Psoas muscle (tissue), 8 donors: Measurements from ENCODE around the gene DSG1. TPM values are rescaled to one million over a fixed set of nuclear protein-coding genes. Genes with fewer than 3 reads are reported as not detected.

Experiments used
- ATAC-seq, 4 donors: fragments of 200-7000 bp; cut with Tn5 transposase; one replicate each; pipeline ENCODE4 v1.9.1; 2020; ENCODE audit warnings: moderate library complexity in 3 of 4, mild to moderate bottlenecking in 2 of 4
- DNase-seq, 2 donors: peaks; one replicate each; pipeline ENCODE4 v3.0.0-alpha.2; 2020
- H3K27ac ChIP-seq: fragments of 200-600 bp; one replicate; pipeline ENCODE4 v1.8.0; 2022
- H3K27me3 ChIP-seq, 3 donors: fragments of 200-600 bp in 1 of 3; one replicate each; pipeline versions ENCODE4 v1.6.1 to v1.8.0; 2013 to 2022; ENCODE audit warnings: low read length in 2 of 3, mild to moderate bottlenecking in 2 of 3, moderate library complexity in 1 of 3; ENCODE audit not compliant: insufficient read depth in 3 of 3
- H3K36me3 ChIP-seq, 2 donors: fragments of 200-600 bp in 1 of 2; one replicate each; pipeline versions ENCODE4 v1.6.1 to v1.8.0; 2013 to 2022; ENCODE audit warnings: low read depth in 1 of 2, mild to moderate bottlenecking in 1 of 2, moderate library complexity in 1 of 2; ENCODE audit not compliant: insufficient read depth in 1 of 2
- H3K4me1 ChIP-seq: fragments of 200-600 bp; one replicate; pipeline ENCODE4 v1.8.0; 2022
- H3K4me3 ChIP-seq: fragments of 200-600 bp; one replicate; pipeline ENCODE4 v1.8.0; 2022; ENCODE audit warnings: mild to moderate bottlenecking
- H3K9me3 ChIP-seq: fragments of 200-600 bp; one replicate; pipeline ENCODE4 v1.8.0; 2022
- WGBS, 3 donors: extraction: QIAGEN DNeasy Blood & Tissue Kit; methylation state at CpG; one replicate each; pipeline versions ENCODE4 v1.1.6 to v1.1.7; 2013; 5-methylcytosine and 5-hydroxymethylcytosine counted together
- intact Hi-C, 2 donors: fragments of 100-400 bp; cut with DNase I; formaldehyde crosslinking; loops; one replicate each; pipeline versions ENCODE4 v1.11.0 to v1.14.2; 2022
- polyA plus RNA-seq, 3 donors: library from polyadenylated mRNA; stranded (reverse); fragments of 200-250 nt; gene quantifications; one replicate each; pipeline ENCODE4 v1.2.3, GENCODE V29; 2013
- total RNA-seq, 4 donors: library from RNA; stranded (reverse); fragmentation: NEBNext Ultra II Directional in 2 of 4; extraction: Animal tissue kit (Norgen Biotek cat#: 25700) in 2 of 4; gene quantifications; one replicate each; pipeline versions ENCODE4 v1.2.1 to v1.2.4, GENCODE V29; 2021 to 2023
- TF ChIP-seq, protein P1 (sequence below): fragments of 200-600 bp; IDR thresholded peaks from one replicate; pipeline ENCODE4 v1.8.0; 2022; ENCODE audit warnings: antibody characterized with exemption
- donor health status: healthy with polysubstance abuse.
- donor health status: DM: no; HTN: no; CAD: no; lungs with moderate emphysema.
- donor health status: Bipolar disorder and iron deficiency.
- donor health status: healthy.
- donor health status: DM: yes; HTN: yes; CAD: no.
- donor health status: DM: no; HTN: no; CAD: no.
- donor health status: DM: no; HTN: no; CAD: no.
- donor health status: DM: yes; HTN: yes; CAD: no.

Gene DSG1
- total and polyA plus RNA-seq, 7 donors, result not detected

DNA sequence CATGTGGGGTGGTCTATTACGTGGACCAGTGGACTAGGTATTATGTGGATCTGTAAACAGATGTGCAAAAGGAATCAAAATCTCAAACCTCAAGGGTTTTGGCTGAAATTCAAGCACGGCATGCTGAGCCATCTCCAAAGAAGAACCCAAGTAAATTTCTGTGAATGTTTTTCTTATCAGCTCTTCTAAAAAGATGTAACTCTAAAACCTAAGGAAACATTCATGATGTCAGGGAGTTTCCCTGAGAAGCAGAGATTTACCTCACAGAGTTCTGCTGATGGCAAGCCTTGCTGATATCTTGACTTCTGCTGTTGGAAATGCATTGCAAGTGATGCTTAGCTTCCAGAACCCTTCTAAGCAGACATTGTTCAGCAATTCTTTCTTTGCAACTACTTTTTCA lies 80.2 kb downstream of the DSG1 start:
- H3K9me3 ChIP-seq, result no peaks in the 10 kb centered on the region
- no peak overlapping the region for H3K4me3 ChIP-seq
- no peaks in the 10 kb centered on the region for H3K4me1 ChIP-seq
- no peaks in the 10 kb centered on the region for H3K36me3 ChIP-seq
- intact Hi-C loops, result no loop called here
- no peak overlapping the region for H3K27ac ChIP-seq
- WGBS, 3 donors, result 36 to 44% (median 41%) methylated on average over 2 of the region's 2 CpGs
- TF ChIP-seq, protein P1, sequence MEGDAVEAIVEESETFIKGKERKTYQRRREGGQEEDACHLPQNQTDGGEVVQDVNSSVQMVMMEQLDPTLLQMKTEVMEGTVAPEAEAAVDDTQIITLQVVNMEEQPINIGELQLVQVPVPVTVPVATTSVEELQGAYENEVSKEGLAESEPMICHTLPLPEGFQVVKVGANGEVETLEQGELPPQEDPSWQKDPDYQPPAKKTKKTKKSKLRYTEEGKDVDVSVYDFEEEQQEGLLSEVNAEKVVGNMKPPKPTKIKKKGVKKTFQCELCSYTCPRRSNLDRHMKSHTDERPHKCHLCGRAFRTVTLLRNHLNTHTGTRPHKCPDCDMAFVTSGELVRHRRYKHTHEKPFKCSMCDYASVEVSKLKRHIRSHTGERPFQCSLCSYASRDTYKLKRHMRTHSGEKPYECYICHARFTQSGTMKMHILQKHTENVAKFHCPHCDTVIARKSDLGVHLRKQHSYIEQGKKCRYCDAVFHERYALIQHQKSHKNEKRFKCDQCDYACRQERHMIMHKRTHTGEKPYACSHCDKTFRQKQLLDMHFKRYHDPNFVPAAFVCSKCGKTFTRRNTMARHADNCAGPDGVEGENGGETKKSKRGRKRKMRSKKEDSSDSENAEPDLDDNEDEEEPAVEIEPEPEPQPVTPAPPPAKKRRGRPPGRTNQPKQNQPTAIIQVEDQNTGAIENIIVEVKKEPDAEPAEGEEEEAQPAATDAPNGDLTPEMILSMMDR, result no peak
- H3K27me3 ChIP-seq, result no peaks in the 10 kb centered on the region
- ATAC-seq (no peak), DNase-seq (no peak)

DNA sequence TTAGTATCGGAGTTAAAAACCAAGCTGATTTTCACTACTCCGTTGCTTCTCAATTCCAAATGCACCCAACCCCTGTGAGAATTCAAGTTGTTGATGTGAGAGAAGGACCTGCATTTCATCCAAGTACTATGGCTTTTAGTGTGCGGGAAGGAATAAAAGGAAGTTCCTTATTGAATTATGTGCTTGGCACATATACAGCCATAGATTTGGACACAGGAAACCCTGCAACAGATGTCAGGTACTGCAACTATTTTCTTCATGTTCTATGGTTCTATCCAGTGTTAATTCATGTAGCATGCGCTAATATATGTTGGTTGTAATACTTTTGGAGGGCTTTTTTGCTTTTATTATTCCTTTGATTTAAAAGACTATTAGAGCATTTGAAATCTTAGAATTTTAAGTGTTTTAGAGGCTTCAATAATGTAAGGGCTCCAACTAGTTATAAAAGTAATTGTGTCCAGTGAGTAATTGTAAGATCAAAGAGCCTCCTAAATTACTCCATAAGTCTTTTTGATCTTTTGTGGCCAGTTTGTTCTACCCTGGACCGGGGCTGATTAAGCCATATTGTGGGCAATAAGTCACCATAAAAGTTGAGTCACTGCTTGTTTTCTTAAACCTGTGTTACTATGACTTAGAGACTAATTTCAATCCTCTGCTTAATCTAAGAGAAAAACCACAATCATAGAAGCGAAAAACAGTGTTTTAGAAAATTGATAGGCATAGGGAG lies 81.5 kb downstream of the DSG1 start:
- ATAC-seq (no peak), DNase-seq (no peak)
- TF ChIP-seq, protein P1, result no peak
- H3K9me3 ChIP-seq, result no peaks in the 10 kb centered on the region
- H3K27me3 ChIP-seq, result no peaks in the 10 kb centered on the region
- WGBS, 3 donors, result 32 to 41% (median 37%) methylated on average over 6 of the region's 6 CpGs
- no peak overlapping the region for H3K27ac ChIP-seq
- H3K4me3 ChIP-seq, result no peak overlapping the region
- no peaks in the 10 kb centered on the region for H3K4me1 ChIP-seq
- no peaks in the 10 kb centered on the region for H3K36me3 ChIP-seq
- intact Hi-C loops, result no loop called here

DNA sequence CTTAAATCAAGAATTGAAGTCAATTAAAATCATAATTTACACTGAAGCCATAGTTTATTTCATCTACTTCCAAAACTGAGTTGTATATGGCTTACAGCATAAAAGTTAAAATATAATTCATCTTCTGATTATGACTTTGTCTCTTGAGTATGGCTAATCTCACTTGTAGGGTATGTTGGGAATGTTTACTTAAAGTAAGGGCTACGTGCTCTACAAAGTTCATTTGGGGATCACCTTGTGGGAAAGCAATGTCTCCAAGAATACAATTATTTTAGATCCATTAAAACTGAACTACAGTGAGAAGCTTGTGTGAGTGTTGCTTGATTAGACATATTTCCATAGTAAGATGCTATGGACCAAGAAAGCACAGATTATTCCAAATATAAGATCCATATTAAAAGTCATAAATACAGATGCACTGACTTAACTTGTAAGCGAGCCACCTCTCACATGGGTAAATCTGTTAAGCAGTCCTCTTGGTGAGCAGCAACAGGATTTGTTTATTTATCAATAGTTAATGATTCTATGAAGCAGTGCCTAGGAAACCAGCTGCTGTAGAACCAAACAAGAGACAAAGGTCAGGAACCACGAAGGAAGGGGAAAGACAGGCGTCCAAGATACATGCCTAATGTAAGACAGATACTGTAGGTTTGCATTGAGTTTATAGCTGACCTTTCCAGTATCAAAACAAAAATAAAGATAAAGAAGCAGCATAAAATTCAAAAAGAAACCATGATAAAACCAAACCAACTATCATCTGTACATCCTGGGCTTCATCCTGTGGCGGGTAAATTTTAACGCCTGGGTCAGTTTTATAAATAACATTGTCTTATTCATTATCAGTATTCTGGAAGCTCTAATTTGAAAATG lies 83.4 kb downstream of the DSG1 start:
- intact Hi-C loops, result no loop called here
- Histone ChIP-seq H3K27ac (no peak overlapping the region), H3K9me3 (no peaks in the 10 kb centered on the region), H3K4me3 (no peak overlapping the region), H3K36me3 (no peaks in the 10 kb centered on the region), H3K27me3 (no peaks in the 10 kb centered on the region), H3K4me1 (no peaks in the 10 kb centered on the region)
- WGBS, 3 donors, result 66 to 75% (median 73%) methylated on average over 6 of the region's 6 CpGs
- TF ChIP-seq, protein P1, result no peak
- no peak for ATAC-seq
- no peak for DNase-seq

DNA sequence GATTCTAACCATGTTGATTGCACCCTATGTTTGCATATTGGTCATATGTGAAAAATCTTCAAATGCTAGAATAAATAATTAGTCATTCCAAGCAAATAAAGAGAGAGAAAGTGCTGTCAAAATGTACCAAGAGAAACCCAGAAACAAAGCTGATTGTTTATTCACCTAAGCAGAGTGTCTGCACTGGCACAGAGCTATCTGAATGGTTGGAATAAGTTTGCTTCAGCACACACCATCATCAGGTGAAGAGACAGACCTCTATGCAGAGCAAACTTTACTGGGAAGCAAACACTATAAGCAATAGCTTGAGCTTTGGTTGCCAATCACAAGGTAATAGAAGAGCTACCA lies 84.0 kb downstream of the DSG1 start:
- Histone ChIP-seq H3K27ac (no peak overlapping the region), H3K4me3 (no peak overlapping the region), H3K9me3 (no peaks in the 10 kb centered on the region), H3K27me3 (no peaks in the 10 kb centered on the region), H3K4me1 (no peaks in the 10 kb centered on the region), H3K36me3 (no peaks in the 10 kb centered on the region)
- DNase-seq (no peak), ATAC-seq (no peak)
- TF ChIP-seq, protein P1, result no peak
- intact Hi-C loops, result no loop called here
